Measurements from ENCODE around the gene VASN. TPM values are rescaled to one million over a fixed set of nuclear protein-coding genes. Genes with fewer than 3 reads are reported as not detected.
A peak's percentile ranks its signal among the peaks of the same experiment; 100 is the strongest.

The VASN gene
- total RNA-seq, 1 donor from 2014 or later = 3.1 TPM

GRCh38 chr16:4416200-4417032 is 44.8 kb downstream of the VASN start, which contains the start of gene CORO7:
TSS of gene CORO7 (minus strand) at chr16:4416596. CDS start at chr16:4416518, 78 bp downstream.
- peaks cover 5% of the 10 kb centered on the region for H3K27me3 Mint-ChIP-seq (ENCODE audit: insufficient read depth, low read depth)
- peaks cover 5% of the 10 kb centered on the region for H4K20me1 ChIP-seq (ENCODE audit: low read depth)
- H3K4me3 Mint-ChIP-seq = peak within 1 kb of the TSS; percentile 89
- peak; percentile 93 for DNase-seq (ENCODE audit: low spot score)
- peaks cover 13% of the 10 kb centered on the region for H3K4me1 Mint-ChIP-seq
- H3K4me2 ChIP-seq = peak within 1 kb of the TSS; percentile 86
- H3K4me1 ChIP-seq = peaks cover 3% of the 10 kb centered on the region
- H3K4me3 ChIP-seq = peak within 1 kb of the TSS; percentile 75
- H3K9me3 Mint-ChIP-seq = no peaks in the 10 kb centered on the region
- H2AFZ ChIP-seq (replicated peaks) = peak within 1 kb of the TSS; percentile 86
- no peaks in the 10 kb centered on the region for H3K36me3 ChIP-seq
- no peaks in the 10 kb centered on the region for H3K79me2 ChIP-seq (ENCODE audit: low read depth)
- no peaks in the 10 kb centered on the region for H3K9me3 ChIP-seq (ENCODE audit: low read depth)
- H3F3A ChIP-seq (ENCODE audit: low read depth) = peaks cover 14% of the 10 kb centered on the region
- TF ChIP-seq EZH2phosphoT487 (IDR thresholded peaks at IDR 0.05) = no peak
- no peak for TF ChIP-seq CTCF (IDR thresholded peaks at IDR 0.05)
- peak; percentile 30 for TF ChIP-seq EZH2 (IDR thresholded peaks at IDR 0.05)
- peaks cover 15% of the 10 kb centered on the region for H3K27me3 ChIP-seq
- H3K36me3 Mint-ChIP-seq = no peaks in the 10 kb centered on the region
- H3K27ac ChIP-seq = no peak within 1 kb of the TSS
- H3K27ac Mint-ChIP-seq = no peak within 1 kb of the TSS
- H3K9ac ChIP-seq = no peak within 1 kb of the TSS

- H3K4me1 Mint-ChIP-seq = peaks cover 10% of the 10 kb centered on the region
- Histone ChIP-seq H4K20me1 (ENCODE audit: low read depth) (peaks cover 5% of the 10 kb centered on the region), H3F3A (ENCODE audit: low read depth) (peaks cover 14% of the 10 kb centered on the region), H3K27ac (no peak overlapping the region), H3K79me2 (ENCODE audit: low read depth) (peaks cover 1% of the 10 kb centered on the region), H3K27me3 (peaks cover 15% of the 10 kb centered on the region), H3K4me3 (no peak overlapping the region), H3K4me1 (peaks cover 3% of the 10 kb centered on the region), H2AFZ (replicated peaks) (no peak overlapping the region), H3K9ac (no peak overlapping the region), H3K36me3 (no peaks in the 10 kb centered on the region), H3K4me2 (no peak overlapping the region), H3K9me3 (ENCODE audit: low read depth) (no peaks in the 10 kb centered on the region)
- no peak overlapping the region for H3K27ac Mint-ChIP-seq
- H3K27me3 Mint-ChIP-seq (ENCODE audit: insufficient read depth, low read depth) = peaks cover 5% of the 10 kb centered on the region
- H3K9me3 Mint-ChIP-seq = no peaks in the 10 kb centered on the region
- DNase-seq (ENCODE audit: low spot score) = no peak
- TF ChIP-seq EZH2 (IDR thresholded peaks at IDR 0.05) = no peak
- no peak for TF ChIP-seq EZH2phosphoT487 (IDR thresholded peaks at IDR 0.05)
- TF ChIP-seq CTCF (IDR thresholded peaks at IDR 0.05) = no peak
- H3K4me3 Mint-ChIP-seq = no peak overlapping the region
- H3K36me3 Mint-ChIP-seq = no peaks in the 10 kb centered on the region
Measured at GRCh38 chr16:4419402-4419959, 47.8 kb downstream of the VASN start.

- Histone ChIP-seq H2AFZ (replicated peaks) (no peak overlapping the region), H4K20me1 (ENCODE audit: low read depth) (peaks cover under 1% of the 10 kb centered on the region), H3K9me3 (ENCODE audit: low read depth) (no peaks in the 10 kb centered on the region), H3K4me3 (no peak overlapping the region), H3K79me2 (ENCODE audit: low read depth) (peaks cover 7% of the 10 kb centered on the region), H3K36me3 (no peaks in the 10 kb centered on the region), H3K4me1 (peaks cover 3% of the 10 kb centered on the region), H3K27me3 (peaks cover 15% of the 10 kb centered on the region), H3K27ac (no peak overlapping the region), H3K4me2 (no peak overlapping the region), H3F3A (ENCODE audit: low read depth) (peaks cover 8% of the 10 kb centered on the region), H3K9ac (no peak overlapping the region)
- H3K9me3 Mint-ChIP-seq = no peaks in the 10 kb centered on the region
- H3K36me3 Mint-ChIP-seq = no peaks in the 10 kb centered on the region
- no peak overlapping the region for H3K4me3 Mint-ChIP-seq
- no peak for DNase-seq (ENCODE audit: low spot score)
- TF ChIP-seq EZH2 (IDR thresholded peaks at IDR 0.05) = no peak
- no peak for TF ChIP-seq CTCF (IDR thresholded peaks at IDR 0.05)
- TF ChIP-seq EZH2phosphoT487 (IDR thresholded peaks at IDR 0.05) = no peak
- H3K27me3 Mint-ChIP-seq (ENCODE audit: insufficient read depth, low read depth) = peaks cover 5% of the 10 kb centered on the region
- H3K4me1 Mint-ChIP-seq = peaks cover 8% of the 10 kb centered on the region
- no peak overlapping the region for H3K27ac Mint-ChIP-seq
Measured at GRCh38 chr16:4420505-4421105, 49.0 kb downstream of the VASN start.

All from neural progenitor cell (in vitro differentiated cells).